Stimulated activated CD8-positive, alpha-beta memory T cell treated with anti-CD3 and anti-CD28 coated beads, Interleukin-15, amount 100 ng/mL, for 24 hours (primary cell): ENCODE data around the gene DOCK10.

Source experiments
- DNase-seq: peaks from one replicate; pipeline ENCODE4 v3.0.0-alpha.2; 2020; ENCODE audit warnings: low read depth

DOCK10 gene

DNA sequence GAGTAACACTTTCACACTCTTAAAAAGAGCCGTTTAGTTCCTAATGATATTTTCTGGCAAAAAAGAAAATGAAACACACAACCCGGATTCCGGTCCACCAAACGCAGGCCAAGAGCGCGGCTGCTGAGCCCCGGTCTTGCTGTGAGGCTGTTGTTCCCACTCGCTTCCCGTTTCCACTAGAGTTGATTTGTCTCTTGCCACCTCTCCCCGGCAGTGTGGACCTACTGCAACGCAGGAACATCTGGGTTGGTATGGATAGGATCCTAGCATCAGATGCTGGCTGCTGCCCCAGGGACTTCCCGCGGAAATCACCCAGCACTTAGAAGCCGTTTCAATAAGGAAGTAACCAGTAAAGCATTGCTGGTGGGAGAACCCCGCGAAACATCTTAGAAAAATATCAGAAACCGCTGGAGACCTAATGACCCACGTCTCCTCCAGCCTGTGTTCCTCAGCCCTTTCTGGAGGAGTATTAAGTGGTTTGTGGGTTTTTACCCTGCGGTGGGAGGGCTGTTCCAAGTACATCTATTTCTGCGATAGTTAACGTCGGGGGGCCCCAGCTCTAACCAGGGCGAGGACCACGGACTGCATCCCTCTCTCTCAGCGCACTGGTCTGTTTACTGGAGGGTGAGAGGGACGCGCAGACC is 939 bp downstream of the DOCK10 start:
- peak; percentile 26 for DNase-seq

DNA sequence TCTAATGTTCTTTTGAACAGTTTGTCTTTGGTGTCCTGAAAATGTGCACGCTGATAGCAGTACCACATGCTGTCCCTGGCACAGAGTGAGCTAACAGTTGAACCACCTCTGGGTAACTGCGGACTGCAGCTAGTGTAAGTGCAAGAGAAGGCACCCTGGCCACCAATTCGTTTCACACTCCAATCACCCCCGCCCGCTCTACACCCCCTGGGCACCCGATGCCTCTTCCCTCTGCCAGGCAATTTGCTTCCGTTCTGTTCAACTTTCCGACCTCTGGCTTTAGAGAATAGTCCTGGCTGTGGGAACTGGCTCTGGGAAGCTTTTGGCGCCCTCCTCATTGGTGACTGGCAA is 1.4 kb downstream of the DOCK10 start:
- DNase-seq = no peak

- no peak for DNase-seq
These were observed 2.1 kb downstream of the DOCK10 start for GRCh38 chr2:225040142-225040541.

- no peak for DNase-seq
These were observed 4.1 kb downstream of the DOCK10 start for GRCh38 chr2:225038231-225038523.

DNA sequence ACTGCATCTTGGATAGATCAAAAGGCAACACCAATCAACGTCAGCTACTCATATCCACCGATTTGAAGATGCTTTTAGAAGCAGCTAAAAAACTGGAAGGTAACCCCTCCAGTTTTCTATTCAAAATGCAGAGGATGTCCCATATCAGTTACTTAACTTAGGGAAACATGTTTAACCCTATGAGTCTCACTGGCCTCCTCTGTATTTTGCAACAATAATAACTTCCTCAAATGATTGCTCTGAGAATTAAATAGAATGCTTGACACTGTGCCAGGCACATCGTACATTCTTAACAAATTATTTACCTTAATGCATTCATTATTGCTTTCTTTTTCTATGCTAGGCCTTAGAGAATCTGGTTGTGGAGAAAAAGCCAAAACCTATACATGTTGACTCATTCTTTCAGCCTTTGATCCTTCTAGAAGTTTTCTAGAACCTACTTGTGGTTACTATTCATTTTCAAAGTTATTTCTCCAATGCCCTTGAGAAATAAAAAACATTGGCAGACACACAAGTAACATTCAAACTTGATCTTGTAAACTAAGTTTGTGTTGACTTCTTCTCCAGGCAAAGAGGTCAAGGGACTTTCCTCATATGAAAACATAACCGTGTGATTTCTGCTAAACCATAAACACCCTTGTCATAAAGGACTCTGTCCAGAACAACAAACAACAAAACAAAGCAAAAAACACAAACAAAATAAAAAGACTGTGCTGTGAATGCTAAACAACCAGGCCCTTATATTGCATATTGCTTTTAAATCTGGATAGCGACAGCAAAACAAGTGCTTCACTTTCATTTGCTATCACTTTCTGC is 4.6 kb downstream of the DOCK10 start:
- DNase-seq = no peak

DNA sequence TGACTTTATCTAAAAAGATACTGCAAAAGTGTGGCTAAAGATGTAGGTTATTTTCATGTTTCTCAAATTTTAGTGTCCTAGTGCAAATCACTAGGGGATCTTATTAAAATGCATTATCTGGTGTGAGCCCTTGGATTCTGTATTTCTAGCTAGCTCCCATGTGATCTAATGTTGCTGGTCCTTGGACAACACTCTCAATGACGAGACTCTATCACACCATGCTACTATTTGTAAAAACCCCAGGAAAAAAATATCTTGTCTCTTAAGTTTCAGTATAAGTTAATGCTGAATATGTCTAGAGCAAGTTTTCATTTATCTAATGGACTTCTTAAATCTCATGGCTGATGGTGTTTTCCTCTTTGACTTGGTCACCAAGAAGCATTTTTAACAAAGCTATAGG is 5.8 kb downstream of the DOCK10 start:
- no peak for DNase-seq

- DNase-seq = no peak
These were observed 8.6 kb downstream of the DOCK10 start for GRCh38 chr2:225033440-225034318.

GRCh38 chr2:225032246-225032645 is 10.0 kb downstream of the DOCK10 start:
- DNase-seq = no peak

GRCh38 chr2:225031599-225031998 is 10.7 kb downstream of the DOCK10 start:
- no peak for DNase-seq

- no peak for DNase-seq
These were observed 11.4 kb downstream of the DOCK10 start for GRCh38 chr2:225030893-225031292.

DNA sequence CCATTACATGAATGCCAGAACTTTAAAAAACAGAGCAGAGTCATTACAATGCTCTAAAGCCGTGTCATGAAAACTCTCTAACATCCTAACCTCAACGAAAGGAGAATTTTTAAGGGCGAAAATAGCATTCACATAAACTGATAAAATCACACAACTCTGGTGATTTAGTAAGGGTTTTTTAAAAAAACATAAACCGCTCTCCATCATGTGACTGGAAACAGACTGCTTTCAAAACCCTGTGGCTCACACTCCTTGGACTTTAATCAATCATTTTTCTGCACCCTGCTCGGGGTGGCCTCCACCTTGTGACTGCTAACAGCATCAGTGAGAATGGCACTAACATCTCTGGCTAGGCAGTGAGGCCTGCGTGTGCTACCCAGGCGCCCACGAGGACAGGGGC is 12.1 kb downstream of the DOCK10 start:
- no peak for DNase-seq

GRCh38 chr2:225028572-225028971 is 13.7 kb downstream of the DOCK10 start:
- no peak for DNase-seq

DNA sequence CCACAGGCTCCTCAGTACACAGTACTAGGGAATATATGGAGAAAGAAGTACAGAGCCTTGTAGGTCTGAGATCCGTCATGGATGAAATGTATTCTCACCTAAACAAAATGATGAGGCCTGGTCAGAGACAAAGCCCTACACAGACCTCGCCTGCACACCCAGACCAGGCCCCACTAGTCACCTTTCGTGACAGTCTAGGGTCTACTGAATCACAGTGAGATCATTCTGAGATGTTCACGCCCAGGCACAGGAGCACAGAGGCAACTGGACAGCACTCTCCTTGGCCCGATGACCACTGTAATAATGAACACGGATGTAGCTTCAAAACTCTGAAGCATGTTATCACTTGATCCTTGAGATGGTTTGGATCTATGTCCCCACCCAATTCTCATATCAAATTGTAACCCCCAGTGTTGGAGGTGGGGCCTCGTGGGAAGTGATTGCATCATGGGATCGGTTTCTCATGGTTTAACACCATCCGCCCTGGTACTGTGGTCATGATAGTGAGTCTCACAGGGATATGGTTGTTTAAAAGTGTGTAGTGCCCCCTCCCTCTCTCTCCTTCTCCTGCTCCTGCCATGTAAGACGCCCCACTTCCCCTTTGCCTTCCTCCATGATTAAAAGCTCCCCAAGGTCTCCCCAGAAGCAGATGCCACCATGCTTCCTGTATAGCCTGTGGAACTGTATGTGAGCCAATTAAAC is 15.1 kb downstream of the DOCK10 start:
- DNase-seq = no peak

DNA sequence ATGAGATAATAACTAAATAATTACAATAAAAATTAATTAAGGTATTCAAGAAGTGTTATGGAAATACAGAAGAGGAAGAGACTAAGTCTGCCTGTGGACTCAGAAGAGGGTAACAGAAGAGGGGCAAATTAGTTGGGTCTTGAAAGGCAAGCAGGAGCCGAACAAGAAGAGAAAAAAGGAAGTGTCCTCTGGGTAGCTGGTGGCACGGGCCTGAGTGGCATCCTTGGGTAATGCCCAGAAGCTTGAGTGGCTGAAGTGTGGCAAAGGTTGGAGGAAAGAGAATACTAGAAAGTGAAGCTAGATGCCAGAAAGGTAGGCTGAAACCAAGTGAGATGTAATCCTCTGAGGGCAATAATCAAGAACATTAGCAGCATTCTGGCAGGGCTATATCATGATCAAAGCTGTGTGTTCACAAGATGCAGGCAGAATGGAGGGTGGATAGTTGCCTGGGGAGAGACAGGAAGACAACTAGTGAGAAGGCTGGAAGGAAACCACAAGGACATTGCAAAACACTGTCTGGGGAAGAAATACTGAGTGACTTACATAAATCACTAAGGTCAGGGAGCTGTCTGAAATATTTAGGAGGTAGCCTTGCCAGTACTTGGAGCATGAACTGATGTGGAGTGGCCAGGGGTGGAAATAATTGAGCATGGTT is 16.2 kb downstream of the DOCK10 start:
- no peak for DNase-seq

DNA sequence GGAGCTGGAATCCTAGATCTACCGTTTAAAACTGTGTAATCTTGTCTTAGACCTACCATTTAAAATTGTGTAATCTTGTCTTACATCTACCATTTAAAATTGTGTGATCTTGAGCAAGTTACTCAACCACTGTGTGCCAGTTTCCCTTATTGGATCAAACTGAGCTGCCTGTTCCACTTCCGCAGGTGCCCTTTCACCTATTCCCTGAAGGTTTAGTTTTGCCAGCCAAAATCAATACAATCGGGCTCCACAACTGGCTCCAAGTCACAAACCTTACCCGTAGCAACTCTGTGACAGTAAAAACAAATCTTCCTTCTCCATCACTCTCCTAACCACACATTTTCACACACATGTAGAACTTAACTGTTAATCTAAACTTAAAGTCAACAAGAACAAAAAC is 20.1 kb downstream of the DOCK10 start:
- no peak for DNase-seq

DNA sequence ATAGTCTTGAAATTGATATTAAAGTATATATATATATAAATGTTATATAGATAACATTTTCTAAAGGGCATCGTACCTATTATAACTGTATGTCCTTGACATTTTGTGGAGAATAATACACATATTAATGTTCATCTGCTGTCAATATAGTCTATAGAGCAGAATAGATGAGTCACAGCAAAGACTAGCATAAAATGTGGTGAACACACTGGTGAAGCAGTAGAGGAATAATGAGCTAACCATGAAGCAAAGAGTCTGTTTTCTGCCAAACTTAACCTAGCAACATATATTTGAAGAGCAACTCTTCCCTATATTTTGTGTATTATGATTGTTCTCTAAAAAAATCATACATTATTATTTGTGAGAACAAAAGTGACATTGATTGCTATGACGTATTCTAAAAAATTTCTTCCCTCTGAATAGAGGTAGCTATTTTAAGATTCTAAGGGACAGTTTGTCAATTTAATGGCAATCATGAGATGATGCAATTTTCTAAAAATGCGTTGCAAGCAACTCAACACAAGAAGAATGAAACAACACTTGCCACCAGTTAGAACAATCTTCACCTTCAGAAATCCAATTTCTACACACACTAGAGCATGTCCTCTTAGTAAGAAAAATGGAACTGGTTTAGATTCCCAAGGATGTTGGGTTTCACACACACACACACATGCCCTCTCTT is 22.0 kb downstream of the DOCK10 start:
- no peak for DNase-seq

GRCh38 chr2:225019105-225019504 is 23.2 kb downstream of the DOCK10 start:
- no peak for DNase-seq

- no peak for DNase-seq
These were observed 24.6 kb downstream of the DOCK10 start for GRCh38 chr2:225017713-225018112.

DNA sequence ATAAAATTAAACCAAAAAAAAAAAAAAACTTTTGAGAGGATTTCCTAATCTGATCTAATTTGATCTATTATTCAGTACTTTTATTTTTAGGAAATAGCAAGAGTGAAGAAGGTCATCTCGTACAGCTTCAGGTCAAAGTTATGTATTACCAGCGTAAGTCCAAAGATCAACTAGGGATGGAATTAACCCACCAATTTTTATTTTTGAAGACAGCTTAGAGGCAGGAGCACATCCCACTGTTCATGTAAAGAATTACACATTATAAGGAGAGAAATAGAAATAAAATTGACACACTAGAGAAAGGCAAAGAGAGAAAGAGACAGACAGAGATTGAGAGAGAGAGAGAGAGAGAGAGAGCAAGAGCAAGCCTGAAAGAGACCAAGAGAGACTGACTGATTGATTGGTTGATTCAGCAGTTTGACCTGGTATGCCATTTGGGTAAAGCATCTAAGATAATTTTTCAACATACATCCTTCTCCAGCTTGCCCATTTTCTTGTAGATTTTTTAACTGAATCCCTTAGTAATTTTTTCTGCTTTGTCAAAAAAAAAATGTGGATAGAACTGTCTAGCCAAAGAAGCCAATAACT is 25.1 kb downstream of the DOCK10 start:
- DNase-seq = no peak

- no peak for DNase-seq
These were observed 28.6 kb downstream of the DOCK10 start for GRCh38 chr2:225013425-225014365.
